HG02759 (cell line): Measurements from ENCODE around the gene CCDC61.
A peak's percentile ranks its signal among the peaks of the same experiment; 100 is the strongest.

Source experiments
- ATAC-seq: cut with Tn5 transposase; IDR thresholded peaks from one replicate; pipeline ENCODE4 v1.9.1; 2021; ENCODE audit warnings: mild to moderate bottlenecking, moderate library complexity; ENCODE audit not compliant: unreplicated experiment

Gene CCDC61, protein sequence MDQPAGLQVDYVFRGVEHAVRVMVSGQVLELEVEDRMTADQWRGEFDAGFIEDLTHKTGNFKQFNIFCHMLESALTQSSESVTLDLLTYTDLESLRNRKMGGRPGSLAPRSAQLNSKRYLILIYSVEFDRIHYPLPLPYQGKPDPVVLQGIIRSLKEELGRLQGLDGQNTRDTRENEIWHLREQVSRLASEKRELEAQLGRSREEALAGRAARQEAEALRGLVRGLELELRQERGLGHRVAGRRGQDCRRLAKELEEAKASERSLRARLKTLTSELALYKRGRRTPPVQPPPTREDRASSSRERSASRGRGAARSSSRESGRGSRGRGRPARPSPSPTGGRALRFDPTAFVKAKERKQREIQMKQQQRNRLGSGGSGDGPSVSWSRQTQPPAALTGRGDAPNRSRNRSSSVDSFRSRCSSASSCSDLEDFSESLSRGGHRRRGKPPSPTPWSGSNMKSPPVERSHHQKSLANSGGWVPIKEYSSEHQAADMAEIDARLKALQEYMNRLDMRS

DNA sequence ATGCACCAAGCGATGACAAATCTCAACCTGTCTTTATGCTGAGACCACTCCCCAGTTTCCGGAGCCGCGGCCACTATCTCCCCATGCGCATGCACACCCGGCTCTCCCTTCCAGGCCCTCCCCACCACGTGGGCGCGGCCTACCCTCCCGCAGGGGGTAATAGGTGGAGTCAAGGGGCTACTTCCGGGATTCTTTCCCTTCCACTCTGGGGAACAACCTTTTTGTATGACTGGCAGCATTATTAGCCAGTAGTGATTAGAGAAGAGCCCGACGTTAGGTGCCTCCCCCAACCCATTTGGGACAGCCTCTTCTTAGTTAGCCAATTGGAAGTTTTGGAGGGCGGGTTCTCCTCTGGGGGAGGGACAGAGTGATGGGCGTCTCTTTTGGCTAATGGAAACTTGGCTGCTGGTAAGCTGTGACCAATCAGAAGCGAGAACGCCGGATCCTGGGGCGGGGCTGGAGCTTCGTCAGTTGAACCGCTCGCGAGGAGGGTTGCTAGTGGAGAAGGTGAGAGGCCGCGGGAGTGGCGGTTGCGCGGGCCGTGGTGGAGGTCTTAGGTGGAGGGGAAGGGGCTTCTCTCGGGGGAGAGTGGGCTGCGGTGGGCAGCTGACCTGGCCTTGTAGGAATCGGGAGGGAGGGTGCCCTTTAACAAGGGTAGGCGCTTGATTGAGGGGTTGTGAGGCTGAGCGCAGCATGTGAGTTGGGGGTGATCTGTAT, at the start of gene CCDC61:
Gene CCDC61, plus strand, starts transcription at position 470 of the 717 bp plus-strand sequence. CDS start 7,552 bp downstream, outside the sequence.
- peak; percentile 95 for ATAC-seq

GRCh38 chr19:45947926-45948325, 47.3 kb upstream of the CCDC61 start:
- ATAC-seq: no peak

GRCh38 chr19:45952341-45952685, 43.0 kb upstream of the CCDC61 start:
- ATAC-seq: no peak

DNA sequence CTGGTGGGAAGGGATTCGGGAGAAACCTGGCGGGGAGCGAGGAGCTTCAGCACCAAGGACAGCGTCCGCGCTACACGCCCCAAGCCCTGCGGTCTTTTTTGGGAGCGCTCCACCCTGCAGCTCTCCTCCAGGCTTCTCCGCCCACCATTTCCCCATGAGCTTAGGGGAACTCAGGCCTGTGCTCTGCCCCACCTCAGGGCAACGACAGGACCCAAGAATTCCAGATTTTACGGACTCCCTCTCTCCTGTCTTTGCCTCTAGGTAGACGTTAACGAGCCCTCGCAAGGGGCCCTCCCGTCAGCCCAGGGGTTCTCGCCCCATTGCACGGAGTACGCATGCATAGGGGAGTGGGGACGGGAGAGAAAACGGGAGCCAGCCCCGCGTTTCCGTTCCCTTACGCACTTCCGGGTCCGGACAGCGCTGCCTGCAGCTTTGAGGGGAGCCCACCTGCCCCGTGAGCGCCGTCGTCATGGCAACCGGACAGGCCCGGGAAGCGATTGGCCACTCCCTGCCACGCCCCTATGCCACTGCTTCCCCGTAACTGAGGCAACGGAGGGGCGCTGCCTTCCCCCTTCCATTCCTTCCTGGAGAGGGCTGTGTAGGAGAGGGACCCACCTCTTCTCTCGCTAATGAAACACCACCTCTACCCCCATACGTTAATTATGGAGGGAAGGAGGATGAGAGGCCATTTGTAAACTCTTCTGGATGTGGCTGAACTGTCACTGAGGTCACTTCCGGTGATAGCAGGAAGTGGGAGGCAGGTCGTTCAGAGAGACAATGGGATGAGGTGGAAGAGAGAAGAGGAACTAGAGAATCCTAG, 42.4 kb upstream of the CCDC61 start:
- no peak for ATAC-seq

- no peak for ATAC-seq
These were observed 41.6 kb upstream of the CCDC61 start for GRCh38 chr19:45953676-45954075.

- no peak for ATAC-seq
These were observed 41.1 kb upstream of the CCDC61 start for GRCh38 chr19:45954156-45954555.

DNA sequence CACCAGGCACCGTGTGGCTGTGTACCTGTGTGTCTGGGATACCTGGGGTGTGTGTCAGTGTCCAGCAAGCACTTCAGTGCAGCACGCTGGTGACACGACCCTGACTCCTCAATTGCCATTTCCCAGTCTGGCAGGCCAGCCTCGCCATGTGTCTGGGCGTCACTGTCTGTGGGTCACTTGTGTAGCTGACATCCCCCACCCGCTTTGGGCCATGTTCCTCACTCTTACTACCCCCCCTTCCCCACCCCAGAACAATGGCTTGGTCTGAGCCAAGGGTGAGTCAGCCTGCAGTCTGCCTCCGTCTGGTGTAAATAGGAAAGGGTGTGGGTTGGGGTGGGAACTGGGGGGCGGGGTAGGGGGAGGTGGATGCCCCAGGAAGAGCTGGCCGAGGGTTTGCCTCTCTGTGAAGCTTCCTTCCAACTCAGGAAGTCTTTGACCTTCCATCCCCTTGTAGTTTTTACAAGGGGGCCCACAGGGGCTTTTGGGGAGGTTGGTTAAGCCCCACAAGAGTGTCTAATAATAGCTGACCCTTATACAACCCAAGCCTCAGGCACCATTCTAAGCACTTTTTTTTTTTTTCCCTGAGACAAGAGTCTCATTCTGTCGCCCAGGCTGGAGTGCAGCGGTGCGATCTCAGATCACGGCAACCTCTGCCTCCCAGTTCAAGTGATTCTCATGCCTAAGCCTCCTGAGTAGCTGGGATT, 39.2 kb upstream of the CCDC61 start:
- ATAC-seq: no peak

DNA sequence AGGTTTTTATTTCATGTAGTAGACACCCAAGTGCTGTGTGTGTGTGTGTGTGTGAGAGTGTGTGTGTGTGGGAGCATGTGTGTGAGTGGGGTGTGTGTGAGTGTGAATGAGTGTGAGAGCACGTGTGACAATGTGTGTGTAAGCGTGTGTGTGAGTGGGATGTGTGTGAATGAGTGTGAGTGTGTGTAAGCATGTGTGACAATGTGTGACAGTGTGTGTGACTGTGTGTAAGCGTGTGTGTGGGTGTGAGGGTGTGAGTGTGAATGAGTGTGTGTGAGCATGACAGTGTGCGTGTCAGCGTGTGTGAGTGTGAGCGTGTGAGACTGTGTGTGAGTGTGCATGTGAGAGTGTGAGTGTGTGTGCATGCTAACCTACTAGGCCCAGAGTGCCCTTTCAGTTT, 36.9 kb upstream of the CCDC61 start:
- no peak for ATAC-seq

- no peak for ATAC-seq
These were observed 36.3 kb upstream of the CCDC61 start for GRCh38 chr19:45958769-45959516.

- ATAC-seq: no peak
These were observed 35.7 kb upstream of the CCDC61 start for GRCh38 chr19:45959517-45960025.

GRCh38 chr19:45960595-45961235, 34.6 kb upstream of the CCDC61 start:
- ATAC-seq: no peak

GRCh38 chr19:45962021-45962420, 33.2 kb upstream of the CCDC61 start:
- ATAC-seq: no peak

GRCh38 chr19:45967246-45967645, 28.0 kb upstream of the CCDC61 start:
- no peak for ATAC-seq

GRCh38 chr19:45968626-45969025, 26.6 kb upstream of the CCDC61 start:
- ATAC-seq: no peak

GRCh38 chr19:45969676-45970075, 25.6 kb upstream of the CCDC61 start:
- no peak for ATAC-seq

DNA sequence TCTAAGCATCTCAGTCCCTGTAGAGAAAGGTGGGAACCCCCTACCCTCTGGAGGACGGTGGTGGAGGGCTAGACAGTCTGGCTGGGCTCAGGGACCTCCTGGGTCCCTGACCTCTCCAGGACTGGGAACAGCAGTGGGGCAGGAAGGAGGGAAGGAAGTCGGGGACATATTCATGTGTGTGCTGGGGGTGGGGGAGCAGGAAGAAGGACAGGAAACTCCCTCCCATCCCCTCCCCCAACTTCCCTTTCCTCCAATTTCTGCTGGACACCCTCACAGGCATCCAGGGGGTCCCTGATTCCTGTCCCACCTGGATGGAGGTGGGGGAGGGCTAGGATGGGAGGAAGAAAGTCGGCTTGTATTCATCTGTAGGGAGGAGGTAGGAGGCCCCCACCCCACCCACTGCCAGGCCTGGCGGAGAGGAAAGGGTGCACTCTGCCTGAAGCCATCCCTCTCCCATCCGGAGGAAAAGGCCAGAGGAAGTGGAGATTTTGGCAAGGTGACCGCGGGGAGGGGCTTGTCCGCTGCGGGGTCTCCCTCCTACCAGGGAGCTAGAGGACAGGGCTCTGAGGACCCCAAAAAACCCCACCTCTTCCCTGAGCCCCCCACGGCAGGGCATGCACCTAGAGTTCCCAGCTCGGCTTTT, 23.9 kb upstream of the CCDC61 start:
- ATAC-seq: no peak

DNA sequence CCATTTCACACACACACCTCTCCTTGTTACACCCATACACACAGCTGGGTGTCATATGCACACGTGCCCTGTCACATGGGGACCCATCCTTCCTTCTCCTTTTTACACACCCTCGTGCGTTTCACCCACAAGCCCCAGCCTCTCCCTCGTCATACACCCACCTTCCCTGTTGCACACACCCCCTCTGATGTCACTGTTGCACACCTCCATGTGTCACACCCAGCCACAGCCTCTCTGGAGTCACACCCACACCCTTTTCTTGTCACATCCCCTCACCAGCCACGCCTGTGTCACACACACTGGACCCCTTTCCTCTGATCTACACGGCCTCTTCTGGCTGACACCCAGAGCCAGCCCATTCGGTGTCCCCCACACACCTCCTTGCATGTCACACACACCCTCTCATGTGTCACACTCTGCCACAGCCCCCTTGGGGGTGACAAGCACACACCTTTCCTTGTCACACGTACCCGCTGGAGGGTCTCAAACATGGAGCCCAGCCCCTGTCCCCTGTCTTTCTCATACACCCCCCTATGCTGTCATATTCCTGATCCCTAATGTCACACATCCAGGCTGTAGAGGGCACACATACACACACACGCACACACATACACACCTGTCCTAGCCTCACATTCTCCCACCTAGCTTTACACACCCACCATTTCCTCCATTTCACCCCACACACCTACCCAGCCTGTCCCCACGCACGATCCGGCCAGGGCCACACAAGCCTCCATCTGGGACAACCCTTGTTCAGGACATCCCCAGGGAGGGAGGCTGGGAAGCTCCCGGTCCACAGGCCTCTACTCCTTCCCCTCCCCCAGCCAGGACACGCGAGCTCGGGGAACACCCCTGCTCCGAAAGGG, 23.0 kb upstream of the CCDC61 start:
- no peak for ATAC-seq
